Esophagus (tissue), 2 donors: ENCODE results near the gene PLS1. TPM values are rescaled to one million over a fixed set of nuclear protein-coding genes. Genes with fewer than 3 reads are reported as not detected.
A peak's percentile ranks its signal among the peaks of the same experiment; 100 is the strongest.
"Not testable (repeated sequence)": the region's sequence is repeated elsewhere in the genome, so short reads cannot be mapped to it uniquely, and the experiment has no call there.

Experiments used
- H3K27ac ChIP-seq, 2 donors: one replicate each; pipeline ENCODE4 v1.5.1; 2013; ENCODE audit warnings: low read depth in 2 of 2, mild to moderate bottlenecking in 2 of 2, inconsistent platforms in 1 of 2, low read length in 1 of 2, moderate library complexity in 1 of 2
- H3K27me3 ChIP-seq, 2 donors: one replicate each; pipeline ENCODE4 v1.6.1; 2013; ENCODE audit warnings: low read length in 2 of 2, control low read depth in 1 of 2, mild to moderate bottlenecking in 1 of 2; ENCODE audit not compliant: insufficient read depth in 2 of 2, control insufficient read depth in 1 of 2
- H3K36me3 ChIP-seq, 2 donors: one replicate each; pipeline ENCODE4 v1.6.1; 2013; ENCODE audit warnings: low read length in 1 of 2; ENCODE audit not compliant: control insufficient read depth in 2 of 2, insufficient read depth in 2 of 2
- H3K4me1 ChIP-seq, 2 donors: one replicate each; pipeline ENCODE4 v1.6.1; 2013; ENCODE audit warnings: low read length in 1 of 2; ENCODE audit not compliant: control insufficient read depth in 2 of 2, insufficient read depth in 2 of 2
- H3K4me3 ChIP-seq, 2 donors: one replicate each; pipeline ENCODE4 v1.5.1; 2013; ENCODE audit warnings: low read length in 2 of 2, mild to moderate bottlenecking in 2 of 2, low read depth in 1 of 2, moderate library complexity in 1 of 2
- H3K9me3 ChIP-seq, 2 donors: one replicate each; pipeline ENCODE4 v1.6.1; 2013; ENCODE audit warnings: mild to moderate bottlenecking in 2 of 2, low read depth in 1 of 2, low read length in 1 of 2, moderate library complexity in 1 of 2; ENCODE audit not compliant: control insufficient read depth in 2 of 2, insufficient read depth in 1 of 2
- WGBS, 2 donors: extraction: QIAGEN DNeasy Blood & Tissue Kit; methylation state at CpG; one replicate each; pipeline ENCODE4 v1.1.7; 2013; 5-methylcytosine and 5-hydroxymethylcytosine counted together
- polyA plus RNA-seq, 2 donors: library from polyadenylated mRNA; stranded (reverse); fragments of 200-250 nt; gene quantifications; one replicate each; pipeline ENCODE4 v1.2.3, GENCODE V29; 2013
- donor health status: healthy with polysubstance abuse.
- donor health status: Bipolar disorder and iron deficiency.

Gene PLS1
- polyA plus RNA-seq, 2 donors, result 5.9 to 8.0 TPM

DNA sequence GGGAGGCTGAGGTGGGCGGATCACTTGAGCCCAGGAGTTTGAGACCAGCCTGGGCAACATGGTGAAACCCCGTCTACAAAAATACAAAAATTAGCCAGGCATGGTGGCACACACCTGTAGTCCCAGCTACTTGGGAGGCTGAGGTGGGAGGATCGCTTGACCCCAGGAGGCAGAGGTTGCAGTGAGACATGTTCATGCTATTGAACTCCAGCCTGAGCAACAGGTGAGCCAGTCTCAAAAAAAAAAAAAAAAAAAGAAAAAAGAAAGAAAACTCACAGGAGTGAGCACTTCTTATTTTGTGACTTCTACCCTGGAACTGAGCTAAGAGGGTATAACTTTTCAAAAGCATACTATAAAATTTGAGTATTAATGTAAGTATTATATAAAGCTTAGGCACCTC, 22.0 kb upstream of the PLS1 start:
- H3K4me1 ChIP-seq, H3K27me3 ChIP-seq, H3K4me3 ChIP-seq, H3K27ac ChIP-seq, H3K36me3 ChIP-seq, H3K9me3 ChIP-seq: not testable (repeated sequence)
- WGBS, 2 donors, result 95 to 97% methylated on average over 3 of the region's 3 CpGs

DNA sequence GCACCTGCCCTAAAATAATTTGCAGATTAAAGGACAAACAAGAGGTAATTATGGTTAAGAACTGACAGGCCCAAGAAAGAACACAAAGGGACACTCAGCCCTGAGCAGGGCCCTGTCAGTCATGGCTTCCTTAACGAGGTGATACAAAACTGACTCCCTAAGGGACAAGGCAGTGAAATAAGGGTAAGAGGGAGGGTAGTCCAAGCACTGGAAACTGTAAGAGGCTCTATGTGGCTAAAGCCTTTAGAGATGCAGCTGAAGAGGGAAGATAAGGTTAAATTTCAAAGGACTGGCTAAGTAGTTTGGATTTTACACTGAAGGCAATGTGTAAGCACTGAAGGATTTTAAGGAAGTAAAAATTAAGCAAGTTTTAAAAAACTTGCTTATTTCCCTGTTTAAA, 21.5 kb upstream of the PLS1 start:
- 57 to 66% methylated on average over 1 of the region's 1 CpG for WGBS, 2 donors
- Histone ChIP-seq H3K27ac (no peak overlapping the region), H3K4me1 (peaks cover 0 to under 1% of the 10 kb centered on the region in 2 donors), H3K27me3 (no peaks in the 10 kb centered on the region), H3K36me3 (no peaks in the 10 kb centered on the region), H3K9me3 (no peaks in the 10 kb centered on the region), H3K4me3 (no peak overlapping the region)

GRCh38 chr3:142576792-142577191, 19.4 kb upstream of the PLS1 start:
- H3K27me3 ChIP-seq, result no peaks in the 10 kb centered on the region
- H3K9me3 ChIP-seq, result no peaks in the 10 kb centered on the region
- H3K4me1 ChIP-seq, result peaks cover 0 to 3% of the 10 kb centered on the region in 2 donors
- no peak overlapping the region for H3K27ac ChIP-seq
- no peaks in the 10 kb centered on the region for H3K36me3 ChIP-seq
- no peak overlapping the region for H3K4me3 ChIP-seq

DNA sequence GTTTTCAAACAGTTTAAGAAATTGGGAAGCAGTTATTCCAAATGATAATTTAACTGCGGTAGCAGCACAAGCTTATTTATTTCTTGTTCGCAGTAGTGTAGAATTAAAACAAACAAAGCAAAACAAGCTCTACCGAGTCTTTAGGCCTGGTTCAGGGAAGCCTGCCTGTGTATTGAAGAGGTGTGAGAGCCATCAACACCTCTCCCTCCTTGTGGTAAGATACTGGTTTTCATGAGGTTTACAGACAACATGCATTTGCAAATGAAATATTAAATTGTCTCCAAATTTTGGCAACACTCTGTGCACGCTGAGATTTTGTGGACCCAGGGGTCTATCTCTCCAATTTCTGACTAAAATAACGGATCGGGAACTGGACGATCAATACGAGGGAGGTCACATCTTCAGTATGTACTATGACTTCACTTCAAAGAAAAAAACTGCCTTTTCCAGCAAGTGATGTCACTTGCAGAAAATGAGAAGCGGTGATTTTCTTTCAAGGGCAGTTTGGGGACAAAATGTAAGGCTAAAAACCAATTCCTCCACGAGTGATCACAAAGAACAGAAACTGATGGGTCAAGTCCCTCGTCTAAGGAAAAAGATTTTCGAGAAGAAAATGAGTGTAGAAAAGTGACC, 18.4 kb upstream of the PLS1 start:
- 4 to 8% methylated on average over 12 of the region's 12 CpGs for WGBS, 2 donors

DNA sequence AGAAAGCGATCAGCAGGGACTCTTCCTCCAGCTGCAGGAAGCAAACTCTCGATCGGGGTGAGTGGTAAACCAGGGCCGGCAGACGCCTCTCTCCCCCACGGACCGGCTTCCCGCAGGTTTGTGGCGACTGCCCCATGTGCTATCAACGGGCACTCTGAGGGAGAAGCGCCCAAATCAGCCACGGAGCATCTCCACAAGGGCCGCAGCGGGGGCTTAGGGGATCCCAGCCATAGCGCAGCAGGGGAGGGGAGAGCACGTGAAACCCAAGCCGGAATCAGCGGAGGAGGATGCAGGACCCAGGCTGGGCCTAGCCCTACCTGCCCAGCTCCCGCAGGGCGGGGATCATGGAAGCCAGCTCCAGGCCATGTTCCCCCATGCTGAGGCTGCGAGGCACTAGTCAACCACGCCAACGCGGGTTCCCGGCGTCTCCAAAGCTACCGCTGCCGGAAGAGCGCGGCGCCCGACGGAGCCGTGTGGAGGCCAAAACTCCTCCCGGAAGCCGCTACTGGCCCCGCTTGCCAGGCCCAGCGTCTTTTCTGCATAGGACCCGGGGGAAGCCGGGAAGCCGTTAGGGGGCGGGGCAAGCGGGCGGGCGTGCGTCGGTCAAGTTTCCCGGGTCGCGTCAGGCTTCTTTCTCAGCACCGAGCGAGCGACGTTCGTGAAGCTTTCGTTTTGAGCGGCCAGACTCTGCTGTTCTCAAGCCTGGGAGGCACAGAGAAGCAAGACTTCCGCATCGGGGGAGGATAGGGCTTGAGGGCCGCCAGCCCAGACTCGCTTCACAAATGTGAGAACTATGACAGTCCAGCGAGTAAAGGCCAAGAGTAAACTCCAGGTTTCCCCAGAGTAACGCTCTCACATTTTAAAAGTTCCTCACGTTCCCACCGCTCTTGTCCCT, 17.6 kb upstream of the PLS1 start, which contains the start of gene ATR:
Gene ATR (minus strand): TSS at position 405 of the 895 bp plus-strand sequence. CDS start 29 bp downstream, at position 376.
- H3K27ac ChIP-seq, result peak within 1 kb of the TSS; percentile 93 to 98
- no peaks in the 10 kb centered on the region for H3K9me3 ChIP-seq
- no peaks in the 10 kb centered on the region for H3K27me3 ChIP-seq
- no peaks in the 10 kb centered on the region for H3K36me3 ChIP-seq
- peak within 1 kb of the TSS; percentile 77 to 85 for H3K4me3 ChIP-seq
- H3K4me1 ChIP-seq, result peaks cover 0 to 3% of the 10 kb centered on the region in 2 donors
- WGBS, 2 donors, result 0 to 1% methylated on average over 61 to 65 of the region's 65 CpGs

More for the DNA sequence above, 18.4 kb upstream of the PLS1 start:
- Histone ChIP-seq H3K36me3 (no peaks in the 10 kb centered on the region), H3K9me3 (no peaks in the 10 kb centered on the region), H3K27me3 (no peaks in the 10 kb centered on the region), H3K27ac (peak overlapping the region; percentile 90 to 93), H3K4me1 (peaks cover 0 to 3% of the 10 kb centered on the region in 2 donors), H3K4me3 (peak overlapping the region; percentile 77 to 85)

GRCh38 chr3:142580061-142580423, 16.2 kb upstream of the PLS1 start:
- Histone ChIP-seq H3K27ac (no peak overlapping the region), H3K4me3 (no peak overlapping the region)
- 92 to 93% methylated on average over 1 of the region's 1 CpG for WGBS, 2 donors

DNA sequence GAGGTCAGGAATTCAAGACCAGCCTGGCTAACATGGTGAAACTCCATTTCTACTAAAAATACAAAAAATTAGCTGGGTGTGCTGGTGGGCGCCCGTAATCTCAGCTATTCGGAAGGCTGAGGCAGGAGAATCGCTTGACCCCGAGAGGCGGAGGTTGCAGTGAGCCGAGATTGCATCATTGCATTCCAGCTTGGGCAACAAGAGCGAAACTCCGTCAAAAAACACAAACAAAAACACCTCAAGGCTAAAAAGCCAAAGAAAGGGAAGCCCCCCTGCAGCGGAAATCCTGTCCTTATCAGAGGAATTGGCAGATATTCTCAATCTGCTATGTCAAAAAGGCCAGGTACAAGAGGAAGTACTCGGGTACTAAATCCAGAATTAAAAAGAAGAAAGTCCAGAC, 15.1 kb upstream of the PLS1 start:
- H3K4me1 ChIP-seq, H3K9me3 ChIP-seq, H3K36me3 ChIP-seq, H3K27ac ChIP-seq, H3K27me3 ChIP-seq, H3K4me3 ChIP-seq: not testable (repeated sequence)
- WGBS, 2 donors, result 73 to 83% methylated on average over 11 of the region's 11 CpGs

More at GRCh38 chr3:142580061-142580423, 16.2 kb upstream of the PLS1 start:
- Histone ChIP-seq H3K4me1 (peaks cover 0 to 3% of the 10 kb centered on the region in 2 donors), H3K36me3 (no peaks in the 10 kb centered on the region), H3K27me3 (no peaks in the 10 kb centered on the region), H3K9me3 (no peaks in the 10 kb centered on the region)

GRCh38 chr3:142586803-142587406, 9.3 kb upstream of the PLS1 start:
- no peaks in the 10 kb centered on the region for H3K4me1 ChIP-seq
- H3K27me3 ChIP-seq, result no peaks in the 10 kb centered on the region
- 39 to 44% methylated on average over 2 of the region's 2 CpGs for WGBS, 2 donors

DNA sequence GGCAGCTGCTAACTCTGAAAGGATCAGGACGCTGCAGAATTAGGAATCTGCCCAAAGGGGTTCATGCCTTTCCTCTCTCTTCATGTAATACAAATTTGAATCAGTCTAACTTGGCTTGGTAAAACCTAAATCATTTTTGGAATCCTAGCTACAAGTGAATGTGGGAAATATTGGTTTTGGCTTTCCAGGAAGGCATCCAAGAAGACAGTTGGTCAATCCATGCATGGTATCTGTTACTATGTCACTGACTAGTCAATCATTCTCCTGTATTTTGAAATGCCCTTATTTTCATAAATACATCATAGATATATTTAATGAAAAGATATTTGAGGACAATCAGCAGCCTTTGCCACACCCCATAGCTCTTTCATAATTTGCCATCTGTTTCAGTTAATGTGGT, 7.5 kb upstream of the PLS1 start:
- Histone ChIP-seq H3K36me3 (no peaks in the 10 kb centered on the region), H3K27me3 (no peaks in the 10 kb centered on the region), H3K4me1 (no peaks in the 10 kb centered on the region), H3K27ac (no peak overlapping the region), H3K9me3 (no peaks in the 10 kb centered on the region), H3K4me3 (no peak overlapping the region)
- 49 to 61% methylated on average over 1 of the region's 1 CpG for WGBS, 2 donors

More at GRCh38 chr3:142586803-142587406, 9.3 kb upstream of the PLS1 start:
- Histone ChIP-seq H3K27ac (no peak overlapping the region), H3K9me3 (no peaks in the 10 kb centered on the region), H3K4me3 (no peak overlapping the region), H3K36me3 (no peaks in the 10 kb centered on the region)
